ENCODE results near the gene ARL17A. TPM values are rescaled to one million over a fixed set of nuclear protein-coding genes. Genes with fewer than 3 reads are reported as not detected.
"Not testable (repeated sequence)": the region's sequence is repeated elsewhere in the genome, so short reads cannot be mapped to it uniquely, and the experiment has no call there.

Gene ARL17A
- polyA plus RNA-seq (2011; rRNA removed) (5.4 and 5.8 TPM in 2 replicates), polyA minus RNA-seq (2011; rRNA and poly(A)+ RNA removed) (18.2 and 22.8 TPM in 2 replicates)

GRCh38 chr17:46579083-46580075 is at the start of gene ARL17A:
Gene ARL17A (minus strand): TSS chr17:46579691. CDS start chr17:46576322, 3,369 bp downstream.
- DNase-seq (ENCODE audit: low read depth, low spot score); CTCF ChIA-PET; POLR2A ChIA-PET; H3K9me3 ChIP-seq (ENCODE audit: control insufficient read depth, insufficient read depth, low read length); H3K4me3 ChIP-seq (ENCODE audit: low read depth, low read length); H3K27ac ChIP-seq (ENCODE audit: low read depth, low read length); H3K27me3 ChIP-seq (ENCODE audit: control insufficient read depth, insufficient read depth, low read length): not testable (repeated sequence)

DNA sequence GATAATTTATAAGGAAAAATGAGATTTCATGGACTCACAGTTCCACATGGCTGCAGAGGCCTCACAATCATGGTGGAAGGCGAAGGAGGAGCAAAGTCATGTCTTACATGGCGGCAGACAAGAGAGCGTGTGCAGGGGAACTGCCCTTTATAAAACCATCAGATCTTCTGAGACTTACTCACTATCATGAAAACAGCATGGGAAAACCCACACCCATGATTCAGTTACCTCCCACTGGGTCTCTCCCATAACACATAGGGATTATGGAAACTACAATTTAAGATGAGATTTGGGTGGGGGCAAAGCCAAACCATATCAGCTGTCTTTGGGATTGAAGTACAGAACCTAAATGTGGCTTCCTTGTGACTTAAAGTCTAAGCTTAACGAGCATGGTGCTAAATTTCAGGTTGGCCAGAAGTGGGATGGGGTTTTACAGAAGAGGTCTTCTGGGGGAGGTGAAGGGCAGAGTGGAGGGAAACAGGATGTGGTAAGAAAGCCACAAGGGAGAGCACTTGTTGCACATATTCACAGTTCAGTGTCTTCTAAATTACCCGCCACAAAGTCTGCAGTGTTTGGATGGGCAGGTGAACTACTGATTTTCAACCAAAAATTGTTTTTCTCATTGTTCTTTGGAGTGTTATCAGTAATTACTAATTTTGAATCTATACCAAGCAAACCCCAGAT is 49.4 kb upstream of the ARL17A start:
- CTCF ChIA-PET; H3K9me3 ChIP-seq (ENCODE audit: control insufficient read depth, insufficient read depth, low read length); DNase-seq (ENCODE audit: low read depth, low spot score); H3K27ac ChIP-seq (ENCODE audit: low read depth, low read length); H3K27me3 ChIP-seq (ENCODE audit: control insufficient read depth, insufficient read depth, low read length); POLR2A ChIA-PET; H3K4me3 ChIP-seq (ENCODE audit: low read depth, low read length): not testable (repeated sequence)

DNA sequence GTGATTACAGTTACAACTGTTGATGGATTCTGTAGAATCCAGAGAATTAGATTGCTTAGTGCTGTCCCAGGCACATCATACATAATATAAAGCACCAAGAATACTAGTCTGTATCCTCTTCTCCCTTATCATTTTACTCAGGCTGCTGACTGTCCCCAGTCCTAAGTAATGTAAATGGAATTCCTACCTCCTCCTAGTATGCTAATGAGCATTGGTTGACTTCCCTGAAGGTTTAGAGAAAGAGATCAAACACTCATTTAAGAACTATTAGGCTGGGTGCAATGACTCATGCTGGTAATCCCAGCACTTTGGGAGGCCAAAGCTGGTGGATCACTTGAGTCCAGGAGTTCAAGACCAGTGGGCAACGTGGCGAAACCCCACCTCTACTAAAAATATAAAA is 48.0 kb upstream of the ARL17A start:
- H3K9me3 ChIP-seq (ENCODE audit: control insufficient read depth, insufficient read depth, low read length); H3K27me3 ChIP-seq (ENCODE audit: control insufficient read depth, insufficient read depth, low read length); H3K4me3 ChIP-seq (ENCODE audit: low read depth, low read length); POLR2A ChIA-PET; H3K27ac ChIP-seq (ENCODE audit: low read depth, low read length); DNase-seq (ENCODE audit: low read depth, low spot score); CTCF ChIA-PET: not testable (repeated sequence)

- POLR2A ChIA-PET; DNase-seq (ENCODE audit: low read depth, low spot score); CTCF ChIA-PET; H3K27ac ChIP-seq (ENCODE audit: low read depth, low read length); H3K4me3 ChIP-seq (ENCODE audit: low read depth, low read length); H3K27me3 ChIP-seq (ENCODE audit: control insufficient read depth, insufficient read depth, low read length); H3K9me3 ChIP-seq (ENCODE audit: control insufficient read depth, insufficient read depth, low read length): not testable (repeated sequence)
These were observed 45.2 kb upstream of the ARL17A start for GRCh38 chr17:46624726-46625125.

- CTCF ChIA-PET; H3K9me3 ChIP-seq (ENCODE audit: control insufficient read depth, insufficient read depth, low read length); H3K27ac ChIP-seq (ENCODE audit: low read depth, low read length); POLR2A ChIA-PET; DNase-seq (ENCODE audit: low read depth, low spot score); H3K27me3 ChIP-seq (ENCODE audit: control insufficient read depth, insufficient read depth, low read length); H3K4me3 ChIP-seq (ENCODE audit: low read depth, low read length): not testable (repeated sequence)
These were observed 44.3 kb upstream of the ARL17A start for GRCh38 chr17:46623790-46624189.

GRCh38 chr17:46618975-46619374 is 39.5 kb upstream of the ARL17A start:
- DNase-seq (ENCODE audit: low read depth, low spot score); H3K27me3 ChIP-seq (ENCODE audit: control insufficient read depth, insufficient read depth, low read length); CTCF ChIA-PET; H3K4me3 ChIP-seq (ENCODE audit: low read depth, low read length); H3K9me3 ChIP-seq (ENCODE audit: control insufficient read depth, insufficient read depth, low read length); POLR2A ChIA-PET; H3K27ac ChIP-seq (ENCODE audit: low read depth, low read length): not testable (repeated sequence)

- DNase-seq (ENCODE audit: low read depth, low spot score); H3K4me3 ChIP-seq (ENCODE audit: low read depth, low read length); POLR2A ChIA-PET; H3K9me3 ChIP-seq (ENCODE audit: control insufficient read depth, insufficient read depth, low read length); CTCF ChIA-PET; H3K27me3 ChIP-seq (ENCODE audit: control insufficient read depth, insufficient read depth, low read length); H3K27ac ChIP-seq (ENCODE audit: low read depth, low read length): not testable (repeated sequence)
These were observed 37.6 kb upstream of the ARL17A start for GRCh38 chr17:46617121-46617520.

DNA sequence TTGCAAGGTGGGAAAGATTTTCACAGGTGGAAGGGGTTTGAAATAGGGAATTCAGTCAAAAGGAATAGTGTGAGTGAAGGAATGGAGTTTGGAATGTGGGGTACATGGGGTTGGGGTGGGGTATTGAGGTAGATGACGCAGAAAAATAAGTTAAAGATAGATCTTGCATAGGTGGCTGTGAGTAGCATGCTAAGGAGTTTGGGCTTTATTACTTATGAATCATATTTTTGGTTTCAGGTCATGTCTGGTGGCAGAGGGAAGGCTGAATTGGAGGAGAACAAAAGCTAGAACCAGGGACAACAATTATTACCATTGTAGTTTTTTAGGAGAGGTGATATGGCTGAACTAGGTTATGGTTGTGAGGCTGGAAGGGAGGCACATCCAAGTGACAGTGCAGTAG is 34.4 kb upstream of the ARL17A start:
- POLR2A ChIA-PET; H3K27me3 ChIP-seq (ENCODE audit: control insufficient read depth, insufficient read depth, low read length); H3K4me3 ChIP-seq (ENCODE audit: low read depth, low read length); DNase-seq (ENCODE audit: low read depth, low spot score); H3K9me3 ChIP-seq (ENCODE audit: control insufficient read depth, insufficient read depth, low read length); CTCF ChIA-PET; H3K27ac ChIP-seq (ENCODE audit: low read depth, low read length): not testable (repeated sequence)

- H3K4me3 ChIP-seq (ENCODE audit: low read depth, low read length); DNase-seq (ENCODE audit: low read depth, low spot score); CTCF ChIA-PET; POLR2A ChIA-PET; H3K27ac ChIP-seq (ENCODE audit: low read depth, low read length); H3K9me3 ChIP-seq (ENCODE audit: control insufficient read depth, insufficient read depth, low read length); H3K27me3 ChIP-seq (ENCODE audit: control insufficient read depth, insufficient read depth, low read length): not testable (repeated sequence)
These were observed 31.8 kb upstream of the ARL17A start for GRCh38 chr17:46611304-46611703.

- H3K27me3 ChIP-seq (ENCODE audit: control insufficient read depth, insufficient read depth, low read length); H3K9me3 ChIP-seq (ENCODE audit: control insufficient read depth, insufficient read depth, low read length); H3K27ac ChIP-seq (ENCODE audit: low read depth, low read length); DNase-seq (ENCODE audit: low read depth, low spot score); CTCF ChIA-PET; POLR2A ChIA-PET; H3K4me3 ChIP-seq (ENCODE audit: low read depth, low read length): not testable (repeated sequence)
These were observed 23.6 kb upstream of the ARL17A start for GRCh38 chr17:46603125-46603524.

DNA sequence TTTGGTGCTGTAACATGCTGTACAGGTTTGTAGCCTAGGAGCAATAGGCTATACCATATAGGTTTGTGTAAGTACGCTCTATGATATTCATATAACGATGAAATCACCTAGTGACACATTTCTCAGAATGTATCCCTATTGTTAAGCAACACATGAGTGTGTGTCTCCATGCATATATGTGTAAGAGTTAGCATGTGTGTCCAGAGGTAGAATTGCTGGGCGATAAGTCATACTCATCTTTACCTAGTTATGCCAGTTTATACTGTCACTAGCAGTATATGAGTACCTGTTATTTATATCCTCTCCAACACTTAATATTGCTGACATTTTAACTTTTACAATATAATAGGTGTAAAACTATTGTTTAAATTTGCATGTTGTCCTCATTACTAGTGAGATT is 21.3 kb upstream of the ARL17A start:
- CTCF ChIA-PET = not testable (repeated sequence)

DNA sequence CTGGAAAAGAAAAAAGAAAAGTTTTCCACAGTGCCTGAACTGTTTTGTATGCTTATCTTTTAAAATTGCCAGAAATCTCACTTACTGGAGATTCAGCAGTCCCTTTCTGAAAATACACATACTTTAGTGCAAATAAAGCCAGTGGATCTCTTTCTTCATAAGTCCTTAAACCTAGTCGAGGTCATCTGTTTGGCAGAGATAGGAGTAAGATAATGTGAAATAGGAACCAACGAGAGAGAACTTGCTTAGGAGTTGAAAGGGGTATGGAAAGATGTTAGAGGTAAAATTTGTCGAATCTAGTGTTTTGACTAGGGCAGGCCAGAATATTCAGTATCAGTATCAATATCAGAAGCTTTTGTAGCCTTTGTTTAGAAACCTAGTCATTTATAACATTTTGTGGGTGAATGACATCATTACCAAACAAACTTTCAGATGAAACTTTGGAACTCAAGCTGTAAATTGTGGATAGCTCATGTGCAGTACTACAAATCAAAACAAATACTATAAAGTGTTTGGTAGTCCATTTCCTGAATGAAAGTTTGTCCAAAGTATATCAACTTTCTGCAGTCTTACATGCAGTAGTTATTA is 18.9 kb upstream of the ARL17A start:
- H3K27ac ChIP-seq (ENCODE audit: low read depth, low read length); H3K4me3 ChIP-seq (ENCODE audit: low read depth, low read length); H3K27me3 ChIP-seq (ENCODE audit: control insufficient read depth, insufficient read depth, low read length); H3K9me3 ChIP-seq (ENCODE audit: control insufficient read depth, insufficient read depth, low read length); DNase-seq (ENCODE audit: low read depth, low spot score); POLR2A ChIA-PET; CTCF ChIA-PET: not testable (repeated sequence)

More for the DNA sequence above, 21.3 kb upstream of the ARL17A start:
- H3K27me3 ChIP-seq (ENCODE audit: control insufficient read depth, insufficient read depth, low read length); H3K9me3 ChIP-seq (ENCODE audit: control insufficient read depth, insufficient read depth, low read length); H3K27ac ChIP-seq (ENCODE audit: low read depth, low read length); DNase-seq (ENCODE audit: low read depth, low spot score); H3K4me3 ChIP-seq (ENCODE audit: low read depth, low read length); POLR2A ChIA-PET: not testable (repeated sequence)

Data from AG04450 (cell line).